ENCODE results near the gene FTCD.

DNA sequence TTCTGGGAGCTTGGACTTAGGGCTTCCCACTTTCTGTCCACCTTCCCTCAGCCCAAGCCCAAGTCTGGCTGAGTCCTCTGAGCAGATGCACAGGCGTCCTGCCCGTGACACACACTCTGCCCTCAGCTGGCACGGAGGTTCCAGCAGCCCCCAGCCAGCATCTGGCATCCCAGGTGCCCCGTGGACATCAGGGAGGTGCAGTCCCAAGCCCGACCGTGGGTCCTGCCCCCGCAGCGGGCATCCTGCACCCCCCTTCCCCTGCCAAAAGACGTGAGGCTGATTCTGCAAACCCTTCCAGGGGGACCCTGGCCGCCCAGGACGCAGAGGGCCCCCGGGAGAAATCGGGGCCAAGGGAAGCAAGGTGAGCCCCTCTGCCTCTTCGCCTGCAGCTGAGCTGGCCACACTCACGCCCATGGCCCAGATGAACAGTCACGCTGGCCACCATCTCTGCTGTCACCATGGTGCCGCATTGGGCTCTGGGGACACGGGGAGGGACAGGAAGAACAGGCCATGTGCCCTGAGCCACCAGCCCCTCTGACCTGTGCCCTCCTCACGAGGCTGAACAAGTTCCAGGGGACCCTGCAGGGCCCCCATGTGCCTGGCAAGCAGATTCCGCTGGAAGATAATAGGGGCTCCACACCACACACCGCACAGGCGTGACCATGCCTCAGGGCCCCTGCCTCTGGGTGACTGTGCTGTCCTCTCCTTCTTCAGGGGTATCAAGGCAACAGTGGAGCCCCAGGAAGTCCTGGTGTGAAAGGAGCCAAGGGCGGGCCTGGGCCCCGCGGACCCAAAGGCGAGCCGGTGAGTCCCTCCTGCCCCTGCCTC, 36.8 kb downstream of the FTCD start:
- TF ChIP-seq EZH2 (IDR thresholded peaks at IDR 0.05; ENCODE audit: low read length, unreplicated experiment) (no peak), EZH2phosphoT487 (IDR thresholded peaks at IDR 0.05; ENCODE audit: borderline replicate concordance, low read length) (no peak)
- TF ChIP-seq, protein P1, sequence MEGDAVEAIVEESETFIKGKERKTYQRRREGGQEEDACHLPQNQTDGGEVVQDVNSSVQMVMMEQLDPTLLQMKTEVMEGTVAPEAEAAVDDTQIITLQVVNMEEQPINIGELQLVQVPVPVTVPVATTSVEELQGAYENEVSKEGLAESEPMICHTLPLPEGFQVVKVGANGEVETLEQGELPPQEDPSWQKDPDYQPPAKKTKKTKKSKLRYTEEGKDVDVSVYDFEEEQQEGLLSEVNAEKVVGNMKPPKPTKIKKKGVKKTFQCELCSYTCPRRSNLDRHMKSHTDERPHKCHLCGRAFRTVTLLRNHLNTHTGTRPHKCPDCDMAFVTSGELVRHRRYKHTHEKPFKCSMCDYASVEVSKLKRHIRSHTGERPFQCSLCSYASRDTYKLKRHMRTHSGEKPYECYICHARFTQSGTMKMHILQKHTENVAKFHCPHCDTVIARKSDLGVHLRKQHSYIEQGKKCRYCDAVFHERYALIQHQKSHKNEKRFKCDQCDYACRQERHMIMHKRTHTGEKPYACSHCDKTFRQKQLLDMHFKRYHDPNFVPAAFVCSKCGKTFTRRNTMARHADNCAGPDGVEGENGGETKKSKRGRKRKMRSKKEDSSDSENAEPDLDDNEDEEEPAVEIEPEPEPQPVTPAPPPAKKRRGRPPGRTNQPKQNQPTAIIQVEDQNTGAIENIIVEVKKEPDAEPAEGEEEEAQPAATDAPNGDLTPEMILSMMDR (conservative IDR thresholded peaks at IDR 0.05; ENCODE audit: low read depth, low read length), result no peak
